ENCODE results near the gene PSAPL1. TPM values are rescaled to one million over a fixed set of nuclear protein-coding genes. Genes with fewer than 3 reads are reported as not detected.

PSAPL1 gene
- total and polyA plus RNA-seq, 9 of the 15 experiments (the other 6 are each of a cell fraction or from before 2014, with no cell fraction given) = not detected

DNA sequence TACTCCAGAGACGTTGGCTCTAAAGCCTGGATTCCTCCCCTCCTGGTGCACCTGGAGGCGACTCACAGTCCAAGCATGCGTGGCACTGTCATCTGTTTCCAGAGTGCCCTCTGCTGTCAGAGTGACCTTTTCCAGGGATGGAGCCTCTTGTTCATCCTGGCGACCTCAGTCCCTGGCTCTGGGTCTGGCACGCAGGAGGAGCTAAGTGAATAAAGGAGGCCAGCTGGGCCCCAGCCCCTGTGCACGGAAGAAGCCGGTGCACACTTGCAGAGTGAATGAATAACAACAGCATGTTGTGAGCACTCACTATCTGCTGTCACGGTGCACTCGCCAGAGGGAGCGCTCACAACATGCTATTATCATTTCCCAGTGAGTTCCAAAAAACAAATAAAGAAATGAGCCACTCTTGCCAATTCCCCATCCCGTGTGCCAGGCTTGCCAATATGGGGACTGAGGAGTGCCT is 27.8 kb upstream of the PSAPL1 start:
- no peak for TF ChIP-seq SLC30A9 (CRISPR knock-in tag; IDR thresholded peaks at IDR 0.05)
- TF ChIP-seq CTCF (IDR thresholded peaks at IDR 0.05 in 2 of 3, conservative IDR thresholded peaks at IDR 0.05 in 1 of 3; ENCODE audit: insufficient read depth in 2 of 3, low read depth in 1 of 3, low read length in 3 of 3) = 0 out of 6 replicates have a peak, but pooled peaks of 2 of the 3 experiments have one; percentile 10 to 20
- no TSS peak for BruUV-seq (replicated peaks)

DNA sequence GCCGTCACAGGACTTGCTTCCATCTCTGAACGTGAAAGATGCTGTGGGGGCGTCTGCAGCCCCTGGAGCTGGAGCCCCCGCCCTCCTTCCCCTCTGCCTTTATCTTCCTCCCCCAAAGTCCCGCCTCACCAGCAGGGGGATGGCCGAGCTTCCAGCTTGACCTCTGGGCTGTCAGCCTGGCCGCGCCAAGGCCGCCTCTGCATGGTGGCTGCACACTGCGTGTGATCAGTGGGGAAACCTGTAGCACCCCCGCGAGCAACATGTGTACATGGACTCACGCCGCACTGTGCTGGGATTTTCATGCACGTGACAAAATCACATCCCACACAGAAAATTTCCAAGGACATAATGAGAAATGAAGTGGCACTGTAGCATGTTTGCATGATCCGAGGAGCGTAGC is 26.5 kb upstream of the PSAPL1 start:
- no peak for FAIRE-seq
- Histone ChIP-seq H3K9ac (ENCODE audit: insufficient read depth in 1 of 2, low read depth in 2 of 2, low read length in 2 of 2) (no peak overlapping the region), H3K79me2 (ENCODE audit: control insufficient read depth, insufficient read depth, low read length) (no peaks in the 10 kb centered on the region), H2AFZ (ENCODE audit: low read depth, low read length) (no peak overlapping the region), H3K4me3 (no peak overlapping the region), H3K27ac (ENCODE audit: extremely low read depth, low read depth, low read length) (no peak overlapping the region), H4K20me1 (replicated peaks; ENCODE audit: control insufficient read depth, insufficient read depth, low read length) (peaks cover 14% of the 10 kb centered on the region), H3K4me2 (ENCODE audit: insufficient read depth, low read length) (no peak overlapping the region), H3K9me1 (ENCODE audit: control insufficient read depth, insufficient read depth, low read length) (no peaks in the 10 kb centered on the region), H3K9me3 (replicated peaks; ENCODE audit: control insufficient read depth, insufficient read depth, low read depth, low read length) (no peaks in the 10 kb centered on the region), H3K27me3 (ENCODE audit: control insufficient read depth in 2 of 2, insufficient read depth in 2 of 2, low read length in 2 of 2) (peaks cover 0 to 55% of the 10 kb centered on the region in 2 experiments; a peak in 3 of 5 replicates), H3K36me3 (ENCODE audit: control insufficient read depth, insufficient read depth, low read length) (no peaks in the 10 kb centered on the region), H3K4me1 (replicated peaks in 1 of 2; ENCODE audit: control insufficient read depth in 2 of 2, insufficient read depth in 2 of 2, low read length in 2 of 2) (no peaks in the 10 kb centered on the region; a peak in 2 of 5 replicates)
- in situ Hi-C loops (cut with MboI) (no loop called here), intact Hi-C loops (cut with micrococcal nuclease) (no loop called here)
- ChIA-PET POLR2A (interaction anchor here (0.6 kb wide), 1 partner anchor 84 kb away, joined by 3 read pairs; no protein-coding TSS in a partner anchor), CTCF (ENCODE audit: low intra/inter-chr PET ratio) (no interaction called here)
- 2% methylated on average over 16 of the region's 17 CpGs for WGBS (ENCODE audit: insufficient coverage, low coverage, missing lambda C conversion rate)
- peak; percentile 32; the same call in 1 of the 3 replicates for ATAC-seq
- DNase-seq (ENCODE audit: extremely low read depth in 1 of 4, low spot score in 3 of 4) = peak in 1 of 4 experiments; percentile 5
- BruUV-seq (replicated peaks) = no TSS peak
- TF ChIP-seq ELF4 (CRISPR knock-in tag; IDR thresholded peaks at IDR 0.05) = no peak
- no peak for TF ChIP-seq HMGN3 (IDR thresholded peaks at IDR 0.05; ENCODE audit: borderline replicate concordance, extremely low read depth, insufficient read length, low read depth, low read length)
- TF ChIP-seq SOX6 (IDR thresholded peaks at IDR 0.05) = no peak
- TF ChIP-seq NONO (IDR thresholded peaks at IDR 0.05; ENCODE audit: low read depth in 2 of 2, low read length in 1 of 2) = no peak
- no peak for TF ChIP-seq HDAC8 (tag; IDR thresholded peaks at IDR 0.05)
- TF ChIP-seq SFPQ (IDR thresholded peaks at IDR 0.05; ENCODE audit: low read depth, low read length) = no peak
- no peak for TF ChIP-seq BCOR (IDR thresholded peaks at IDR 0.05)
- TF ChIP-seq MAX (CRISPR knock-in tag; IDR thresholded peaks at IDR 0.05) = no peak

More for the DNA sequence above, 27.8 kb upstream of the PSAPL1 start:
- no peak overlapping the region for H2AFZ ChIP-seq (ENCODE audit: low read depth, low read length)
- H3K27ac ChIP-seq (ENCODE audit: extremely low read depth, low read depth, low read length) = no peak overlapping the region
- FAIRE-seq (no peak), DNase-seq (ENCODE audit: extremely low read depth in 1 of 4, low spot score in 3 of 4) (peak in 1 of 4 experiments; percentile 11), ATAC-seq (no peak)
- no peak overlapping the region for H3K4me3 ChIP-seq
- ChIA-PET CTCF (ENCODE audit: low intra/inter-chr PET ratio) (no interaction called here), POLR2A (interaction anchor here (0.6 kb wide), 1 partner anchor 176 kb away, joined by 3 read pairs; no protein-coding TSS in a partner anchor)
- in situ Hi-C loops (cut with MboI) (no loop called here), intact Hi-C loops (cut with micrococcal nuclease) (no loop called here)
- no peaks in the 10 kb centered on the region for H3K36me3 ChIP-seq (ENCODE audit: control insufficient read depth, insufficient read depth, low read length)
- under 1% methylated on average over 11 of the region's 11 CpGs for WGBS (ENCODE audit: insufficient coverage, low coverage, missing lambda C conversion rate)
- no peaks in the 10 kb centered on the region for H3K9me1 ChIP-seq (ENCODE audit: control insufficient read depth, insufficient read depth, low read length)
- no peak overlapping the region for H3K9ac ChIP-seq (ENCODE audit: insufficient read depth in 1 of 2, low read depth in 2 of 2, low read length in 2 of 2)
- no peak overlapping the region for H3K4me2 ChIP-seq (ENCODE audit: insufficient read depth, low read length)
- H4K20me1 ChIP-seq (replicated peaks; ENCODE audit: control insufficient read depth, insufficient read depth, low read length) = peaks cover 14% of the 10 kb centered on the region
- peaks cover 0 to 49% of the 10 kb centered on the region in 2 experiments; a peak in 3 of 5 replicates for H3K27me3 ChIP-seq (ENCODE audit: control insufficient read depth in 2 of 2, insufficient read depth in 2 of 2, low read length in 2 of 2)
- H3K79me2 ChIP-seq (ENCODE audit: control insufficient read depth, insufficient read depth, low read length) = no peaks in the 10 kb centered on the region
- H3K9me3 ChIP-seq (replicated peaks; ENCODE audit: control insufficient read depth, insufficient read depth, low read depth, low read length) = no peaks in the 10 kb centered on the region
- no peaks in the 10 kb centered on the region; a peak in 2 of 5 replicates for H3K4me1 ChIP-seq (replicated peaks in 1 of 2; ENCODE audit: control insufficient read depth in 2 of 2, insufficient read depth in 2 of 2, low read length in 2 of 2)
